NB4 (cell line): ENCODE measurements around the gene KRTAP10-9.

Source experiments
- DNase-seq: peaks from one replicate; pipeline ENCODE4 v3.0.0; 2010; ENCODE audit warnings: low read depth
- H3K4me3 ChIP-seq: one replicate; pipeline ENCODE4 v1.5.1; 2011; ENCODE audit warnings: mild to moderate bottlenecking, low read depth, low read length, moderate library complexity
- MYC ChIP-seq: IDR thresholded peaks from 2 replicates; pipeline ENCODE4 v1.6.1; 2011; ENCODE audit warnings: low read depth, low read length
- POLR2A ChIP-seq: IDR thresholded peaks from 2 replicates; pipeline ENCODE4 v1.6.1; 2011; ENCODE audit warnings: mild to moderate bottlenecking; ENCODE audit not compliant: insufficient read length; ENCODE audit errors: extremely low read depth
- TF ChIP-seq, protein P1 (sequence below): IDR thresholded peaks from one replicate; pipeline ENCODE4 v1.5.1; 2012; ENCODE audit warnings: low read depth, low read length
- TF ChIP-seq, protein P2 (sequence below): IDR thresholded peaks from 2 replicates; pipeline ENCODE4 v1.6.1; 2011; ENCODE audit warnings: low read depth, low read length

The KRTAP10-9 gene

GRCh38 chr21:44582055-44582454, 44.8 kb upstream of the KRTAP10-9 start:
- H3K4me3 ChIP-seq, result no peak overlapping the region
- DNase-seq, result no peak

DNA sequence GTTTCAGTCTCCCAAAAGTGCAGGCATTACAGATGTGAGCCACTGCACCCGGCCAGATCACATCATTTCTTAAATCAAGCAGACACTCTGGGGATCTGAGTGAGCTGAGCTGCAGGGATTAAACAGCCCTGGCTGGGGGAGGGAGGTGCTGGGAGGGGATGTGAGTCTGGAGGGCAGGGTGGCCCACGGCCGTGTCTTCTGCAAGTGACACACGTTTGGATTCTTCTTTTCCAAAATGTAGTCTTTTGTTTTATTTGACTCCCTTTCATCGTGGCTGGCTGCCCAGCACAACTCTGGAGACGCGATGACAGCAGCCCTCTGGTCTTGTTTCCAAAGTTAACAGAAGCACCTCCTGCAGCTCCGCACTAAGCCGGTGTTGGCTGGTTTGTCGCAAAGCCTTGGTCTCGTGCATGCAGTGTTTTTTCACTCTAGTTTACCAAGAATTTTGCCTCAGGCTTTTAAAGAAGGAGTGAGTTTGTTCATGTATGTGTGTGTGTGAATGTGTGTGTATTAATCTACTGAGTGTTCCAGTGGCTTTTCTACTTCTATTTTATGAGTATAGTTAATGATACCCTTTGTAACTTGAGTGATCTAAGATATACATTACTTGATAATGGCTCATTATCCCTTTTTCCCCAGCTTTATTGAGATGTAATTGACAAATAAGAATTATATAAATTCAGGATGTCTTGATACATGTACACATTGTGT, 43.6 kb upstream of the KRTAP10-9 start:
- no peak overlapping the region for H3K4me3 ChIP-seq
- DNase-seq, result no peak
- TF ChIP-seq POLR2A (no peak), MYC (no peak)
- TF ChIP-seq, protein P1, sequence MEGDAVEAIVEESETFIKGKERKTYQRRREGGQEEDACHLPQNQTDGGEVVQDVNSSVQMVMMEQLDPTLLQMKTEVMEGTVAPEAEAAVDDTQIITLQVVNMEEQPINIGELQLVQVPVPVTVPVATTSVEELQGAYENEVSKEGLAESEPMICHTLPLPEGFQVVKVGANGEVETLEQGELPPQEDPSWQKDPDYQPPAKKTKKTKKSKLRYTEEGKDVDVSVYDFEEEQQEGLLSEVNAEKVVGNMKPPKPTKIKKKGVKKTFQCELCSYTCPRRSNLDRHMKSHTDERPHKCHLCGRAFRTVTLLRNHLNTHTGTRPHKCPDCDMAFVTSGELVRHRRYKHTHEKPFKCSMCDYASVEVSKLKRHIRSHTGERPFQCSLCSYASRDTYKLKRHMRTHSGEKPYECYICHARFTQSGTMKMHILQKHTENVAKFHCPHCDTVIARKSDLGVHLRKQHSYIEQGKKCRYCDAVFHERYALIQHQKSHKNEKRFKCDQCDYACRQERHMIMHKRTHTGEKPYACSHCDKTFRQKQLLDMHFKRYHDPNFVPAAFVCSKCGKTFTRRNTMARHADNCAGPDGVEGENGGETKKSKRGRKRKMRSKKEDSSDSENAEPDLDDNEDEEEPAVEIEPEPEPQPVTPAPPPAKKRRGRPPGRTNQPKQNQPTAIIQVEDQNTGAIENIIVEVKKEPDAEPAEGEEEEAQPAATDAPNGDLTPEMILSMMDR, result no peak
- TF ChIP-seq, protein P2, sequence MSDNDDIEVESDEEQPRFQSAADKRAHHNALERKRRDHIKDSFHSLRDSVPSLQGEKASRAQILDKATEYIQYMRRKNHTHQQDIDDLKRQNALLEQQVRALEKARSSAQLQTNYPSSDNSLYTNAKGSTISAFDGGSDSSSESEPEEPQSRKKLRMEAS, result no peak

More at GRCh38 chr21:44582055-44582454, 44.8 kb upstream of the KRTAP10-9 start:
- TF ChIP-seq, protein P2, result no peak
- TF ChIP-seq POLR2A, result no peak
- TF ChIP-seq, protein P1, result no peak
- TF ChIP-seq MYC, result no peak

DNA sequence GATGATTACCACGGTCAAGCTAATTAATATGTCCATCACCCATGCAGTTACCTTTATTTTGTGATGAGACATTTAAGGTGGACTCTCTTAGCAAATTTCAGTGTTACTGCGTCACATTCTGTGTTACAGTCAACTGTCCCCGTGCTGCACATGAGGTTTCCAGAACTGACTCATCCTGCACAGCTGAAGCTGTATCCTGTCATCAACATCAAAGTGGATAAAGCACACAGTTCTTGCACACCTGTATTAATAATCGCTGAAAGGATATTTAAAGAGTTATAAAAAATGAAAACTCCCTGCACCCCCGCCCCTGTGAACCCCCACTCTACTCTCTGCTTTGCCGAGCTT, 43.1 kb upstream of the KRTAP10-9 start:
- DNase-seq, result no peak
- H3K4me3 ChIP-seq, result no peak overlapping the region
- TF ChIP-seq MYC (no peak), POLR2A (no peak)
- TF ChIP-seq, protein P2, result no peak
- TF ChIP-seq, protein P1, result no peak

- TF ChIP-seq, protein P2, result no peak
- TF ChIP-seq, protein P1, result no peak
- no peak for TF ChIP-seq POLR2A
- no peak for TF ChIP-seq MYC
- no peak overlapping the region for H3K4me3 ChIP-seq
- DNase-seq, result no peak
Observed at GRCh38 chr21:44585892-44586291, 41.0 kb upstream of the KRTAP10-9 start.

DNA sequence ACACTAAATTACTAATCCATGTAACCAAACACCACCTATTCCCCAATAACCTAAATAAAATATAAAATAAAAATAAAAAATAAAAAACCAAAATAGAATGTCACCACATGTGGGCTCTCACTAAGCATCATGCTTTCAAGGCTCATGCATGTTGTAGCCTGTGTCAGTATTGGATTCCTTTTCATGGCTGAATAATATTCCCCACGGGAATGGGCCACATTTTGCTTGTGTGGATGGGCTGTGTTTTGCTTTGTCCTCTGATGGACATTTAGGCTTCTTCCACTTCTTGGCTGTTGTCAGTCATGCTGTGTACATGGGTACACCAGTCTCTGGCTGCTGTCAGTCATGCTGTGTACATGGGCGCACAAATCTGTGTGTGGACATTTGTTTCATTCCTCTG, 37.8 kb upstream of the KRTAP10-9 start:
- no peak overlapping the region for H3K4me3 ChIP-seq
- DNase-seq, result no peak
- TF ChIP-seq, protein P1, result no peak
- TF ChIP-seq MYC, result no peak
- TF ChIP-seq, protein P2, result no peak
- TF ChIP-seq POLR2A, result no peak
